Astrocyte (in vitro differentiated cells and primary cell): ENCODE results near the gene PCDHGA7. TPM values are rescaled to one million over a fixed set of nuclear protein-coding genes. Genes with fewer than 3 reads are reported as not detected.
"Not testable (repeated sequence)": the region's sequence is repeated elsewhere in the genome, so short reads cannot be mapped to it uniquely, and the experiment has no call there.

ENCODE experiments used
- DNase-seq: peaks from one replicate; pipeline ENCODE4 v3.0.0-alpha.2; 2010; ENCODE audit warnings: low read depth
- FAIRE-seq: peaks from 2 replicates; lab custom pipeline; 2011; peaks lifted over from hg19 to GRCh38; lab: Jason Lieb, UNC
- H2AFZ ChIP-seq: 2 replicates; pipeline ENCODE4 v1.6.0; 2012; ENCODE audit warnings: low read depth, low read length, inconsistent platforms
- H3K27ac ChIP-seq: 2 replicates; pipeline ENCODE4 v1.5.1; 2011; ENCODE audit warnings: low read depth, low read length, inconsistent platforms
- H3K27me3 ChIP-seq: 2 replicates; pipeline ENCODE4 v1.6.0; 2011; ENCODE audit warnings: low read length, inconsistent platforms; ENCODE audit not compliant: insufficient read depth
- H3K36me3 ChIP-seq: 2 replicates; pipeline ENCODE4 v1.5.1; 2011; ENCODE audit warnings: low read length, inconsistent platforms; ENCODE audit not compliant: insufficient read depth
- H3K4me1 ChIP-seq: 2 replicates; pipeline ENCODE4 v1.5.1; 2011; ENCODE audit warnings: low read length, inconsistent platforms; ENCODE audit not compliant: insufficient read depth
- H3K4me2 ChIP-seq: 2 replicates; pipeline ENCODE4 v1.6.0; 2012; ENCODE audit warnings: low read length, inconsistent platforms
- H3K4me3 ChIP-seq: 2 replicates; pipeline ENCODE4 v1.5.1; 2011; ENCODE audit warnings: low read depth, mild to moderate bottlenecking, low read length, inconsistent platforms; ENCODE audit not compliant: insufficient read depth
- H3K79me2 ChIP-seq: 2 replicates; pipeline ENCODE4 v1.6.0; 2012; ENCODE audit warnings: mild to moderate bottlenecking, low read length, inconsistent platforms; ENCODE audit not compliant: insufficient read depth
- H3K9ac ChIP-seq: 2 replicates; pipeline ENCODE4 v1.6.0; 2012; ENCODE audit warnings: mild to moderate bottlenecking, low read length, inconsistent platforms
- H3K9me3 ChIP-seq: 2 replicates; pipeline ENCODE4 v1.5.1; 2012; ENCODE audit warnings: low read depth, mild to moderate bottlenecking, low read length, inconsistent platforms; ENCODE audit not compliant: insufficient read depth
- H4K20me1 ChIP-seq: 2 replicates; pipeline ENCODE4 v1.6.0; 2012; ENCODE audit warnings: low read length, inconsistent platforms; ENCODE audit not compliant: insufficient read depth
- H3K27ac Mint-ChIP-seq: one replicate; pipeline ENCODE4 v1.8.0; 2021; ENCODE audit warnings: mild to moderate bottlenecking, mixed read lengths; ENCODE audit not compliant: unreplicated experiment
- H3K27me3 Mint-ChIP-seq: one replicate; pipeline ENCODE4 v1.8.0; 2021; ENCODE audit warnings: low read depth, mixed read lengths; ENCODE audit not compliant: unreplicated experiment
- H3K36me3 Mint-ChIP-seq: one replicate; pipeline ENCODE4 v1.8.0; 2021; ENCODE audit warnings: low read depth, mixed read lengths; ENCODE audit not compliant: unreplicated experiment
- H3K4me1 Mint-ChIP-seq: one replicate; pipeline ENCODE4 v1.8.0; 2021; ENCODE audit warnings: low read depth, mixed read lengths; ENCODE audit not compliant: unreplicated experiment
- H3K4me3 Mint-ChIP-seq: one replicate; pipeline ENCODE4 v1.8.0; 2021; ENCODE audit warnings: mild to moderate bottlenecking, moderate library complexity, mixed read lengths; ENCODE audit not compliant: unreplicated experiment
- H3K9me3 Mint-ChIP-seq: one replicate; pipeline ENCODE4 v1.8.0; 2021; ENCODE audit warnings: mild to moderate bottlenecking, mixed read lengths; ENCODE audit not compliant: unreplicated experiment
- EZH2 ChIP-seq: IDR thresholded peaks from 2 replicates; pipeline ENCODE4 v1.6.1; 2012; ENCODE audit warnings: mild to moderate bottlenecking, low read length, inconsistent platforms; ENCODE audit not compliant: insufficient read depth
- total RNA-seq: library from RNA; stranded (reverse); gene quantifications from 2 replicates; pipeline ENCODE4 v1.2.1, GENCODE V29; 2021
- TF ChIP-seq, protein P1 (sequence below): IDR thresholded peaks from 2 replicates; pipeline ENCODE4 v1.5.1; 2011; ENCODE audit warnings: low read depth, mild to moderate bottlenecking, inconsistent platforms, low read length, moderate library complexity; ENCODE audit not compliant: insufficient read depth

PCDHGA7 gene
- total RNA-seq, 1 donor from 2014 or later: 0.57 TPM

DNA sequence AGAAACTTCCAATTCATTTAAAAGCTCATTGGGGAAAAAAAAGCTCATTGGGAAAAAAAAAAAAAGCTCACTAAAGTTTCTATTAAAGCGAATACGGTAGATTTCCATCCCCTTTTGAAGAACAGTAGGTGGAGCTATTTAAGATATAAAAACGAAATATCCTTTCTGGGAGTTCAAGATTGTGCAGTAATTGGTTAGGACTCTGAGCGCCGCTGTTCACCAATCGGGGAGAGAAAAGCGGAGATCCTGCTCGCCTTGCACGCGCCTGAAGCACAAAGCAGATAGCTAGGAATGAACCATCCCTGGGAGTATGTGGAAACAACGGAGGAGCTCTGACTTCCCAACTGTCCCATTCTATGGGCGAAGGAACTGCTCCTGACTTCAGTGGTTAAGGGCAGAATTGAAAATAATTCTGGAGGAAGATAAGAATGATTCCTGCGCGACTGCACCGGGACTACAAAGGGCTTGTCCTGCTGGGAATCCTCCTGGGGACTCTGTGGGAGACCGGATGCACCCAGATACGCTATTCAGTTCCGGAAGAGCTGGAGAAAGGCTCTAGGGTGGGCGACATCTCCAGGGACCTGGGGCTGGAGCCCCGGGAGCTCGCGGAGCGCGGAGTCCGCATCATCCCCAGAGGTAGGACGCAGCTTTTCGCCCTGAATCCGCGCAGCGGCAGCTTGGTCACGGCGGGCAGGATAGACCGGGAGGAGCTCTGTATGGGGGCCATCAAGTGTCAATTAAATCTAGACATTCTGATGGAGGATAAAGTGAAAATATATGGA lies 48.0 kb downstream of the PCDHGA7 start, which contains the start of gene PCDHGA12:
PCDHGA12 (plus strand) TSS at position 176 of the 782 bp plus-strand sequence; CDS start at position 429, 253 bp downstream.
- FAIRE-seq (no peak), DNase-seq (peak; percentile 77)
- Mint-ChIP-seq H3K27ac (no peak within 1 kb of the TSS), H3K4me3 (no peak within 1 kb of the TSS), H3K9me3 (peaks cover 35% of the 10 kb centered on the region), H3K4me1 (no peaks in the 10 kb centered on the region), H3K36me3 (peaks cover 60% of the 10 kb centered on the region), H3K27me3 (no peaks in the 10 kb centered on the region)
- Histone ChIP-seq H3K4me2 (peak within 1 kb of the TSS; percentile 70), H3K4me3 (peak within 1 kb of the TSS; percentile 49), H3K27me3 (no peaks in the 10 kb centered on the region), H3K36me3 (no peaks in the 10 kb centered on the region), H4K20me1 (no peaks in the 10 kb centered on the region), H2AFZ (peak within 1 kb of the TSS; percentile 23), H3K79me2 (peaks cover 4% of the 10 kb centered on the region), H3K27ac (peak within 1 kb of the TSS; percentile 28), H3K9me3 (peaks cover 45% of the 10 kb centered on the region), H3K9ac (peak within 1 kb of the TSS; percentile 56), H3K4me1 (no peaks in the 10 kb centered on the region)
- TF ChIP-seq, protein P1, sequence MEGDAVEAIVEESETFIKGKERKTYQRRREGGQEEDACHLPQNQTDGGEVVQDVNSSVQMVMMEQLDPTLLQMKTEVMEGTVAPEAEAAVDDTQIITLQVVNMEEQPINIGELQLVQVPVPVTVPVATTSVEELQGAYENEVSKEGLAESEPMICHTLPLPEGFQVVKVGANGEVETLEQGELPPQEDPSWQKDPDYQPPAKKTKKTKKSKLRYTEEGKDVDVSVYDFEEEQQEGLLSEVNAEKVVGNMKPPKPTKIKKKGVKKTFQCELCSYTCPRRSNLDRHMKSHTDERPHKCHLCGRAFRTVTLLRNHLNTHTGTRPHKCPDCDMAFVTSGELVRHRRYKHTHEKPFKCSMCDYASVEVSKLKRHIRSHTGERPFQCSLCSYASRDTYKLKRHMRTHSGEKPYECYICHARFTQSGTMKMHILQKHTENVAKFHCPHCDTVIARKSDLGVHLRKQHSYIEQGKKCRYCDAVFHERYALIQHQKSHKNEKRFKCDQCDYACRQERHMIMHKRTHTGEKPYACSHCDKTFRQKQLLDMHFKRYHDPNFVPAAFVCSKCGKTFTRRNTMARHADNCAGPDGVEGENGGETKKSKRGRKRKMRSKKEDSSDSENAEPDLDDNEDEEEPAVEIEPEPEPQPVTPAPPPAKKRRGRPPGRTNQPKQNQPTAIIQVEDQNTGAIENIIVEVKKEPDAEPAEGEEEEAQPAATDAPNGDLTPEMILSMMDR: peak; percentile 58
- no peak for TF ChIP-seq EZH2

DNA sequence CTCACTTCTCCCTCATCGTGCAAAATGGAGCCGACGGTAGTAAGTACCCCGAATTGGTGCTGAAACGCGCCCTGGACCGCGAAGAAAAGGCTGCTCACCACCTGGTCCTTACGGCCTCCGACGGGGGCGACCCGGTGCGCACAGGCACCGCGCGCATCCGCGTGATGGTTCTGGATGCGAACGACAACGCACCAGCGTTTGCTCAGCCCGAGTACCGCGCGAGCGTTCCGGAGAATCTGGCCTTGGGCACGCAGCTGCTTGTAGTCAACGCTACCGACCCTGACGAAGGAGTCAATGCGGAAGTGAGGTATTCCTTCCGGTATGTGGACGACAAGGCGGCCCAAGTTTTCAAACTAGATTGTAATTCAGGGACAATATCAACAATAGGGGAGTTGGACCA lies 48.7 kb downstream of the PCDHGA7 start:
- Histone ChIP-seq H2AFZ (no peak overlapping the region), H3K27ac (no peak overlapping the region), H3K4me3 (peak overlapping the region; percentile 49), H3K27me3 (no peaks in the 10 kb centered on the region), H3K79me2 (peaks cover 8% of the 10 kb centered on the region), H3K9ac (peak overlapping the region; percentile 56), H3K4me2 (peak overlapping the region; percentile 70), H3K36me3 (no peaks in the 10 kb centered on the region), H3K9me3 (peaks cover 38% of the 10 kb centered on the region), H4K20me1 (no peaks in the 10 kb centered on the region), H3K4me1 (no peaks in the 10 kb centered on the region)
- no peak overlapping the region for H3K27ac Mint-ChIP-seq
- no peaks in the 10 kb centered on the region for H3K4me1 Mint-ChIP-seq
- no peaks in the 10 kb centered on the region for H3K27me3 Mint-ChIP-seq
- H3K9me3 Mint-ChIP-seq: peaks cover 35% of the 10 kb centered on the region
- TF ChIP-seq EZH2: no peak
- TF ChIP-seq, protein P1: no peak
- FAIRE-seq (no peak), DNase-seq (peak; percentile 34)
- H3K4me3 Mint-ChIP-seq: no peak overlapping the region
- H3K36me3 Mint-ChIP-seq: peaks cover 54% of the 10 kb centered on the region

DNA sequence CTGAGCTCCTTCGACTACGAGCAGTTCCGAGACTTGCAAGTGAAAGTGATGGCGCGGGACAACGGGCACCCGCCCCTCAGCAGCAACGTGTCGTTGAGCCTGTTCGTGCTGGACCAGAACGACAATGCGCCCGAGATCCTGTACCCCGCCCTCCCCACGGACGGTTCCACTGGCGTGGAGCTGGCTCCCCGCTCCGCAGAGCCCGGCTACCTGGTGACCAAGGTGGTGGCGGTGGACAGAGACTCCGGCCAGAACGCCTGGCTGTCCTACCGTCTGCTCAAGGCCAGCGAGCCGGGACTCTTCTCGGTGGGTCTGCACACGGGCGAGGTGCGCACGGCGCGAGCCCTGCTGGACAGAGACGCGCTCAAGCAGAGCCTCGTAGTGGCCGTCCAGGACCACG lies 49.8 kb downstream of the PCDHGA7 start:
- not testable (repeated sequence) for H3K79me2 ChIP-seq, H3K27me3 Mint-ChIP-seq, H2AFZ ChIP-seq, H3K4me3 ChIP-seq, DNase-seq, H3K27ac Mint-ChIP-seq, H4K20me1 ChIP-seq, H3K4me1 Mint-ChIP-seq, FAIRE-seq, H3K4me3 Mint-ChIP-seq, H3K9ac ChIP-seq, H3K4me1 ChIP-seq, H3K36me3 ChIP-seq, H3K27me3 ChIP-seq, H3K27ac ChIP-seq
- peaks cover 44% of the 10 kb centered on the region for H3K36me3 Mint-ChIP-seq
- peak overlapping the region; percentile 6 for H3K4me2 ChIP-seq
- peaks cover 30% of the 10 kb centered on the region for H3K9me3 ChIP-seq
- H3K9me3 Mint-ChIP-seq: peaks cover 27% of the 10 kb centered on the region

DNA sequence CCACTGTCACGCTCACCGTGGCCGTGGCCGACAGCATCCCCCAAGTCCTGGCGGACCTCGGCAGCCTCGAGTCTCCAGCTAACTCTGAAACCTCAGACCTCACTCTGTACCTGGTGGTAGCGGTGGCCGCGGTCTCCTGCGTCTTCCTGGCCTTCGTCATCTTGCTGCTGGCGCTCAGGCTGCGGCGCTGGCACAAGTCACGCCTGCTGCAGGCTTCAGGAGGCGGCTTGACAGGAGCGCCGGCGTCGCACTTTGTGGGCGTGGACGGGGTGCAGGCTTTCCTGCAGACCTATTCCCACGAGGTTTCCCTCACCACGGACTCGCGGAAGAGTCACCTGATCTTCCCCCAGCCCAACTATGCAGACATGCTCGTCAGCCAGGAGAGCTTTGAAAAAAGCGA lies 50.2 kb downstream of the PCDHGA7 start:
- H4K20me1 ChIP-seq, H3K4me3 ChIP-seq, H3K79me2 ChIP-seq, H3K36me3 ChIP-seq, H3K4me1 Mint-ChIP-seq, H3K4me1 ChIP-seq, H3K27ac ChIP-seq, H3K4me3 Mint-ChIP-seq, DNase-seq, H3K9ac ChIP-seq, FAIRE-seq, H3K27me3 Mint-ChIP-seq, H3K27me3 ChIP-seq, H2AFZ ChIP-seq, H3K27ac Mint-ChIP-seq, H3K4me2 ChIP-seq: not testable (repeated sequence)
- peaks cover 27% of the 10 kb centered on the region for H3K9me3 Mint-ChIP-seq
- peaks cover 41% of the 10 kb centered on the region for H3K36me3 Mint-ChIP-seq
- H3K9me3 ChIP-seq: peaks cover 25% of the 10 kb centered on the region
